ENCODE data around the gene VCX2. TPM values are rescaled to one million over a fixed set of nuclear protein-coding genes. Genes with fewer than 3 reads are reported as not detected.
"Not testable (repeated sequence)": the region's sequence is repeated elsewhere in the genome, so short reads cannot be mapped to it uniquely, and the experiment has no call there.

VCX2 gene
- total RNA-seq, 3 donors from 2014 or later (not counting 1 experiment from before 2014, with no cell fraction given): not detected

DNA sequence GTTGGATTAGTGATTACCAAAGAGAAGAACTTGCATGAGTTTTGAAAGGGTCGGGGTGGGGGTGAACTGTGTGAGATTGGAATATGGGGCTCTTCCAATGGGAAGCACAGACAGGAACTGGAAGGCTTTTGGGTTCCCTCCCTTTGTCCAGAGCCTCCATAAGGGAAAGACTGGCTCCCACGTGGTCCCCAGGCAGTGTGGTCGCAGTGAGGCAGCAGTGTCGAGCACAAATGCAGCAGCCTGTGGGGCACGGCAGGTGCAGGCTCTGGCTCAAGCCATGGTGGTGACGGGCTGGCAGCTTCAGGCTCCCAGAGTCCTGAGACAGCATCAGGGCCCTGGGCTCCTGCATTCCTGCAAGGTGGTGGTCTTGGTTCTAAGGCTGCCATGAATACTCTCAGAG lies 45.5 kb downstream of the VCX2 start:
- intact Hi-C loops (cut with micrococcal nuclease): no loop called here
- no peaks in the 10 kb centered on the region for H3K27me3 ChIP-seq (ENCODE audit: control insufficient read depth, insufficient read depth, low read length)
- no peak overlapping the region for H3K4me3 Mint-ChIP-seq
- no peaks in the 10 kb centered on the region for H3K4me1 Mint-ChIP-seq
- no peaks in the 10 kb centered on the region for H3K4me1 ChIP-seq (ENCODE audit: control insufficient read depth, insufficient read depth, low read length)
- no peak for ATAC-seq
- no peaks in the 10 kb centered on the region for H3K9me3 ChIP-seq (ENCODE audit: control insufficient read depth, insufficient read depth, low read length)
- H3K4me3 ChIP-seq (ENCODE audit: low read length): no peak overlapping the region
- no peak for DNase-seq
- no peaks in the 10 kb centered on the region for H3K27me3 Mint-ChIP-seq (ENCODE audit: low read depth in 2 of 2)
- H3K27ac Mint-ChIP-seq: no peak overlapping the region
- TF ChIP-seq, protein P1, sequence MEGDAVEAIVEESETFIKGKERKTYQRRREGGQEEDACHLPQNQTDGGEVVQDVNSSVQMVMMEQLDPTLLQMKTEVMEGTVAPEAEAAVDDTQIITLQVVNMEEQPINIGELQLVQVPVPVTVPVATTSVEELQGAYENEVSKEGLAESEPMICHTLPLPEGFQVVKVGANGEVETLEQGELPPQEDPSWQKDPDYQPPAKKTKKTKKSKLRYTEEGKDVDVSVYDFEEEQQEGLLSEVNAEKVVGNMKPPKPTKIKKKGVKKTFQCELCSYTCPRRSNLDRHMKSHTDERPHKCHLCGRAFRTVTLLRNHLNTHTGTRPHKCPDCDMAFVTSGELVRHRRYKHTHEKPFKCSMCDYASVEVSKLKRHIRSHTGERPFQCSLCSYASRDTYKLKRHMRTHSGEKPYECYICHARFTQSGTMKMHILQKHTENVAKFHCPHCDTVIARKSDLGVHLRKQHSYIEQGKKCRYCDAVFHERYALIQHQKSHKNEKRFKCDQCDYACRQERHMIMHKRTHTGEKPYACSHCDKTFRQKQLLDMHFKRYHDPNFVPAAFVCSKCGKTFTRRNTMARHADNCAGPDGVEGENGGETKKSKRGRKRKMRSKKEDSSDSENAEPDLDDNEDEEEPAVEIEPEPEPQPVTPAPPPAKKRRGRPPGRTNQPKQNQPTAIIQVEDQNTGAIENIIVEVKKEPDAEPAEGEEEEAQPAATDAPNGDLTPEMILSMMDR (IDR thresholded peaks at IDR 0.05): no peak
- H3K9me3 Mint-ChIP-seq: no peaks in the 10 kb centered on the region
- no peaks in the 10 kb centered on the region for H3K36me3 Mint-ChIP-seq
- no peak overlapping the region for H3K27ac ChIP-seq (ENCODE audit: low read length)
- H3K36me3 ChIP-seq (ENCODE audit: control insufficient read depth, insufficient read depth, low read length): no peaks in the 10 kb centered on the region
- WGBS (ENCODE audit: insufficient coverage): 93% methylated on average over 6 of the region's 6 CpGs

- ATAC-seq: no peak
- H3K4me1 ChIP-seq (ENCODE audit: control insufficient read depth, insufficient read depth, low read length): no peaks in the 10 kb centered on the region
- WGBS (ENCODE audit: insufficient coverage): 90% methylated on average over 3 of the region's 6 CpGs
- H3K27me3 Mint-ChIP-seq (ENCODE audit: low read depth in 2 of 2): no peaks in the 10 kb centered on the region
- H3K4me3 ChIP-seq (ENCODE audit: low read length): no peak overlapping the region
- no peaks in the 10 kb centered on the region for H3K36me3 Mint-ChIP-seq
- H3K9me3 Mint-ChIP-seq: no peaks in the 10 kb centered on the region
- H3K4me3 Mint-ChIP-seq: no peak overlapping the region
- TF ChIP-seq, protein P1 (IDR thresholded peaks at IDR 0.05): no peak
- no peak overlapping the region for H3K27ac Mint-ChIP-seq
- no peaks in the 10 kb centered on the region for H3K9me3 ChIP-seq (ENCODE audit: control insufficient read depth, insufficient read depth, low read length)
- H3K27ac ChIP-seq (ENCODE audit: low read length): no peak overlapping the region
- no peaks in the 10 kb centered on the region for H3K36me3 ChIP-seq (ENCODE audit: control insufficient read depth, insufficient read depth, low read length)
- intact Hi-C loops (cut with micrococcal nuclease): no loop called here
- no peaks in the 10 kb centered on the region for H3K4me1 Mint-ChIP-seq
- DNase-seq: no peak
- H3K27me3 ChIP-seq (ENCODE audit: control insufficient read depth, insufficient read depth, low read length): no peaks in the 10 kb centered on the region
Measured at GRCh38 chrX:8122538-8122937, 48.5 kb downstream of the VCX2 start.

- ATAC-seq; intact Hi-C loops (cut with micrococcal nuclease); DNase-seq; H3K9me3 Mint-ChIP-seq; H3K27ac ChIP-seq (ENCODE audit: low read length); H3K27me3 ChIP-seq (ENCODE audit: control insufficient read depth, insufficient read depth, low read length); H3K9me3 ChIP-seq (ENCODE audit: control insufficient read depth, insufficient read depth, low read length); H3K27me3 Mint-ChIP-seq (ENCODE audit: low read depth in 2 of 2); H3K4me1 Mint-ChIP-seq; H3K4me3 Mint-ChIP-seq; H3K4me3 ChIP-seq (ENCODE audit: low read length); H3K27ac Mint-ChIP-seq; H3K36me3 ChIP-seq (ENCODE audit: control insufficient read depth, insufficient read depth, low read length); H3K4me1 ChIP-seq (ENCODE audit: control insufficient read depth, insufficient read depth, low read length); H3K36me3 Mint-ChIP-seq: not testable (repeated sequence)
- WGBS (ENCODE audit: insufficient coverage): 98% methylated on average over 22 of the region's 23 CpGs
Measured at GRCh38 chrX:8121391-8121790, 49.7 kb downstream of the VCX2 start.

Other genes with a start within 250 kb of the VCX2 start
- gene PNPLA4, start 243.9 kb downstream of the VCX2 start, total RNA-seq: 1 to 10 TPM; 1.2 to 3.5 (median 2.8) TPM

Measured in natural killer cell (primary cell).